G401.6 (cell line): Measurements from ENCODE around the gene CD9.

Source experiments
- FAIRE-seq: peaks from 2 replicates; lab custom pipeline; 2012; peaks lifted over from hg19 to GRCh38; lab: Jason Lieb, UNC

The CD9 gene

DNA sequence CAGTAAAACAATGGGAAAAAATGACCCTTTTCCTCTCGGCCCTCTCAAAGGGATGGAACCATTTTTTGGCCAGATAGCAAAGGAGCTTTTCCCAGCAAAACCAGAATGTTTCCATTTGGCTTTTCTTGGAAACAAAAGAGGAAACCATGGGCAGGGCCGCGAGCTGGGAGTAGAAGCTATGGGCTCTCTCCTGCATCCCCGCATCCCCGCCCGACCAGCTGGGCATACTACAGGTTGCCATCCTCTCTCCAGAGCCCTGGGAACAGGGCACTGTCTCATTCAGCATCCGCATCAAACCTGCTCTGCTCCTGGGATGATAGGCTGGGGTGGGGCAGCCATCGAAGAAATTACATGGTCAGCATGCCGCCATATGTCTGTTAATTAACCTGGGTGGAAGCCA, 20.9 kb downstream of the CD9 start:
- FAIRE-seq: no peak

DNA sequence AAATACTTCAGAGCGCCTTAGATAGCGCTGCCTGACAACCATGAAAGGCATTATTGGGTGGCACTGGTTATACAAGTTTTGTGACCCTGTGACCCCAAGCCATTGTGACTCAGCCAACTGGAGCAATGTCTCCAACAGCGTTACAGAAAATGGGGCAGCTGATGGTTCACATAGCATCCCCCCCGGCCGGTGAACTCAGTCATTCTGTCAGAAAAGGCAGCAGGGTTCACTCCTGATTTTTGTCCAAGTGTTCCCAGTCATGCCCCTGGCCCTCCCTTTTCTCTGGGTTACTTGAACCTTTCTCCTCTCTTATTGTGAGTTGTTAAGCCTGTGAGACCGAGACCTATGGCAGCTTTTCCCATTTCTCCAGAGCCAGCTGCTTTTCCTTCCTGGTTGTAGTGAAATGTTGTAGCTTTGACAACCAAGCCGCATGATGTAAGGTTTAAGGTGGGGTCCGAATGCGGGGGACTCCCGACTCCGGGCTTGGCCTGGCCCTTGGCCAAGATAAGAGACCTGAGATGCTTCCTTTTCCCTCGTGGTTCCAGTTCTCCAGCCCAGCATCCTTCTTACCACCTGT, 22.0 kb downstream of the CD9 start:
- no peak for FAIRE-seq

GRCh38 chr12:6223545-6223944, 23.3 kb downstream of the CD9 start:
- no peak for FAIRE-seq

- no peak for FAIRE-seq
Observed at GRCh38 chr12:6224550-6224949, 24.4 kb downstream of the CD9 start.

GRCh38 chr12:6225630-6226001, 25.4 kb downstream of the CD9 start:
- no peak for FAIRE-seq

GRCh38 chr12:6226002-6226678, 25.9 kb downstream of the CD9 start:
- no peak for FAIRE-seq

- no peak for FAIRE-seq
Observed at GRCh38 chr12:6226679-6227051, 26.5 kb downstream of the CD9 start.

DNA sequence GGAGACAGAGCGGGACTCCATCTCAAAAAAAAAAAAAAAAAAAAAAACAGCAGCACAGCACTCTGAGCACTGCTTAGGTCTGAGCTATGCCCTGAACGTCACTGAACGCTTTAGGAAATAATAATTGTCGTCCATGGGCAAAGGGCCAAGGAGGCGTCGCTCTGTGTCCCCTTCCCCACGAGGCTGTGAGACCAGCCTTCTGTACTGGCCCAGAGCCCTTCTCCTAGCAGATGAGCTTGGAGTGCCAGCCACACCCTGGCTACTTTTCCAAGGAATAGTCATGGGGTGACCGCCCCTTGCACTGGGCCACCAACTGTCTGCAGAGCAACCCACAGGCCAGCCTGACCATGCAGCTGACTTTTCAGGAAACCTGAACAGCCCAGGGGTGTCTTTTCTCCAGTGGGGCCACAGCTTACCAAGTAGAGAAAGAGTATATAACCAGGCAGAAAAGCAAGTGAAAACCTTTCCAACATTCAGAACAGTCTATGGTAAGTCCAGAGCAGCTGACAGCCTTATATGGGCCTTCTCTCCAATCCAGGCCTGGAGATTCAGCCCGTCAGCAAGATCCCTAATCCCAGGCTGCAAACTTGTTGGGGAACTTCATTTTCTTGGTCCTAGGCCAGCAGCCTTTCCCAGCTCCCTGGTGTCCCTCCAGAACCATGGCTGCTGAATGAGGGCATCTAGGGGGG, 28.5 kb downstream of the CD9 start:
- FAIRE-seq: no peak

DNA sequence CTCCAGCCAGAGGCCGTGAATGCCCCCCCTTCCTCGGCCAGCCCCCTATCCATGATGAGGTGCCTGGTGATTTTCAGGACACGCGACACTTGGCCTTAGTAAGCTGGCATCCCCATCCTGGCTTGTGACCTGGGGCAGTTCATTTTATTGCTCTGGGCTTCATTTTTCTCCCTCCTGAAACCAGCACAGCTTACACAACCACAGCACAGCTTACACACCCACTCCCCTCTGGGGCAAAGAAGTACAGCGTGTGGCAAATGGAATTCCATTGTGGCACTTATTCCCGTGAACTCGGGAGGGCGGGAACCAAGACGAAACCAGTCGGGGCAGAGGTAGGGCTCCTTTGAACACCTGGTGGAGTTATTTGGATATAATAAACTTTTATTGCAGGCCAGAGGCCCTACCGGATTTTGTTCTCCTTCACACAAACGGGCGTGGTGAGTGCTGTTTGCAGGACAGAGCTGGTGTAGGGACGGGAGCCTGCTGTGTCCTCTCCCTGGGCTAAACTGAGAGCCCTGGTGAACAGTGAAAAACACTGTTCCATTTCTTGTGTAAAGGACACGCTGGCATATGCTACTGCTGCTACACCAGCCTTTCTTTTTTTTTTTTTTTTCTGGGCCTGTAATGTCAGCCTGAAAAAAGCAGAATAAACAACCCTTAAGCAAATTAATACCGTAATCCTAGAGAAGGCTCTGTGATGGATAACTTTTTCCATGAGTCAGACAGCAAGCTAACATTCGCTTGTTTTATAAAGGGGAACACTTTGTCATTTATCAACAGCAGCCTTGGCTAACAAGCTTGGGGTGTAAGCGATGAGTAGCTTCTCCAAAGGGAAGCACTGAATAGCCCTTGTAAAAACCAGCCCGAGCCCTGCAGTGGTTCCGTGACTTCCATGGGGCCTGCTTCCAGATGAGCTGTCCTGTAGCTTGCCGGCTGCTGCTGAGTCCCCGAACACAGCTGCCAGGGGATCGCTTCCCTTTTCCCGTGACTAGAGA, 29.3 kb downstream of the CD9 start:
- no peak for FAIRE-seq

- FAIRE-seq: no peak
Observed at GRCh38 chr12:6230321-6231110, 30.3 kb downstream of the CD9 start.

GRCh38 chr12:6231359-6232268, 31.4 kb downstream of the CD9 start:
- FAIRE-seq: no peak

GRCh38 chr12:6233121-6233971, 33.1 kb downstream of the CD9 start:
- no peak for FAIRE-seq

DNA sequence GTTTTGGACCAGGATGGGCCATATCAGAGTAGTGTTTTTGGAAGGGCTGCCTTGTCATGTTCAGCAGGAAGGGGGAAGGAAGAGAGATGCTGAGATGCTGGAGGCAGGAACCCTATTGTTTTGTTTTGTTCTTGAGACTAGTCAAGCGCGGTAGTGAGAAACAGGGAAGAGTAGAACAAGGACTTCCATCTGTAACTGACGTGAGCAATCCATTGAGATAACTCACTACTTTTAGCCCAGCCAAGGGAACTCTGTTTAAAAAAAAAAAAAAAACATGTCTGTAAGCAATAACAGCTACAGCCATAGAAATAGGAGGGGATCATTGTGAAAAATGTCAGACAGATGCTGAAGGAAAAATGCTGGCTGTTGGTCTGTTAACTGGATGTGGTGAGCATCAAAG, 34.0 kb downstream of the CD9 start:
- FAIRE-seq: no peak

DNA sequence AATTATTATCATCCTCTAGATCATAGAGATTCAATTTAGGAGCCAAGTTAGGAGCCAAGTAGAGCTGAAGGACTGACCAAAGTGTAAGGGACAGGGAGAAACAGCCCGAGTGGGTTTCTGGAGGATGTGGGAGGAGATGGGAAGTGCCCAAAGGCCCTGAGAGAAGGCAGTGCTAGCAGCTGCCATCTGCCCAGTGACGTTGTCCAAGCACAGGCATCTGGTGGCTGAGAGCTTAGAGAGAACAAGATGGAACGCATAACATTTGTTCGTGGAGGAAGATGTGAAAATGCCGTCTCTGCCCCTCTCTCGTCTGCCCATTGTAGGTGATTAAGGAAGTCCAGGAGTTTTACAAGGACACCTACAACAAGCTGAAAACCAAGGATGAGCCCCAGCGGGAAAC, 34.7 kb downstream of the CD9 start:
- FAIRE-seq: no peak

GRCh38 chr12:6235499-6235898, 35.3 kb downstream of the CD9 start:
- FAIRE-seq: no peak

DNA sequence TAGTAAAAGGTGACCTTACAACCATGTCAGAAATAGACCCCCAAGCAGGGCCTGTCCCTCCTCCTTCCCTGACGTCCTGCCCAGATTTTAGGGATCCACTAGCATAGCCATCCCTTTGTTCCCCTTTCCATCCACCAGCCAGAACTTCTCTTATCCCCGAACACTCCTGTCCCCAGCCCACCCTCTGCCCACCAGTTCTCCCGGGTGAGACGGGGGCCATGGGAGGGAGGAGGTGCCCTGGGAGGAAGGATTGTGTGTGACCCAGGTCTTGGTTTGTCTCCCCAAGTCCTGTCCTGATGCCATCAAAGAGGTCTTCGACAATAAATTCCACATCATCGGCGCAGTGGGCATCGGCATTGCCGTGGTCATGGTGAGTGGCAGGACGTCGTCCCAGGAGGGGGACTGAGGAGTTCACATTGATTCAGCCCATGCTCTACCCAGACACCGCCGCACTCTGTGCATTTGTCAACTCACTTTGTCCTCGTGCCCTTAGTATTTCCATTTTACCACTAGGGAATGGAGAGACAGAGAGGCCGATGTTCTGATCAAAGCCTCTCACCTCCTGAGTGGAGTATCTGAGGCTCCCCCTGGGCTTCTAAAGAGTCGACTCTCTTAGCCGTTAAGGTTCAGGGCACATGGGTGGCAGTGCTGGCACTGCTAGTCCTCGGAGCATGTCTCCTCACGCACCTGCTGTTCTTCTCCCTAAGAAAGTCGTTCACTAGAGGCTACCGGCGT, 35.9 kb downstream of the CD9 start:
- no peak for FAIRE-seq

GRCh38 chr12:6236641-6236940, 36.4 kb downstream of the CD9 start:
- no peak for FAIRE-seq

- no peak for FAIRE-seq
Observed at GRCh38 chr12:6237830-6238229, 37.6 kb downstream of the CD9 start.

DNA sequence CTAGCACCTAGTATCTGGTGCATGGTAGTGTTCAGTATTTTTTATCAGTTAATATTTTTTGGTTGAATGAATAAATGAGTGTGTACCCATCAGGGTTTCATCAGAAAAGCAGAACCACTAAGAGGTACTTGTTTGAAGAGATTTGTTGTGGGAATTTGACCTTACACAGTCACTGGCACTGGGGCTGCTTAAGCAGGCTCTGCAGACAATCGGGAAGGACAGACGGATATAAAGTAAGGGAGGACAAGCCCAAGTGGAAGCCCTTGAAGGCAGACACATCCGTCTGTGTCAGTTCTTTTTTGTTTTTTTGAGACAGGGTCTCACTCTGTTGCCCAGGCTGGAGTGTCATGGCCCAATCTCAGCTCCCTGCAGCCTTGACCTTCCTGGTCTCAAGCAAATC, 38.7 kb downstream of the CD9 start:
- no peak for FAIRE-seq
